Mesenchymal stem cell (in vitro differentiated cells and primary cell): Measurements from ENCODE around the gene PCDHGB3.

ENCODE experiments used
- DNase-seq: peaks from one replicate; pipeline ENCODE4 v3.0.0-alpha.2; 2013
- H2AFZ ChIP-seq: one replicate; pipeline ENCODE4 v1.6.1; 2013; ENCODE audit warnings: low read depth, mild to moderate bottlenecking, control low read depth, inconsistent platforms, low read length, moderate library complexity
- H2AK5ac ChIP-seq: 2 replicates; pipeline ENCODE4 v1.6.1; 2013; ENCODE audit warnings: low read length, moderate library complexity, mild to moderate bottlenecking, inconsistent platforms; ENCODE audit not compliant: severe bottlenecking
- H2BK120ac ChIP-seq: one replicate; pipeline ENCODE4 v1.6.1; 2013; ENCODE audit warnings: low read depth, mild to moderate bottlenecking, inconsistent platforms, low read length, moderate library complexity
- H2BK12ac ChIP-seq, 2 experiments: one replicate each; pipeline ENCODE4 v1.6.1; 2013; ENCODE audit warnings: inconsistent platforms in 2 of 2, low read length in 2 of 2, mild to moderate bottlenecking in 2 of 2, moderate library complexity in 2 of 2, control low read depth in 1 of 2
- H2BK15ac ChIP-seq: one replicate; pipeline ENCODE4 v1.6.1; 2013; ENCODE audit warnings: mild to moderate bottlenecking, low read depth, inconsistent platforms; ENCODE audit not compliant: poor library complexity, severe bottlenecking
- H2BK5ac ChIP-seq: 2 replicates; pipeline ENCODE4 v1.6.1; 2013; ENCODE audit warnings: low read depth, mild to moderate bottlenecking, low read length, control low read depth, inconsistent platforms; ENCODE audit not compliant: poor library complexity, severe bottlenecking
- H3K14ac ChIP-seq, 2 experiments: one replicate each; pipeline ENCODE4 v1.6.1; 2013; ENCODE audit warnings: inconsistent platforms in 2 of 2, low read length in 2 of 2, control low read depth in 1 of 2, mild to moderate bottlenecking in 1 of 2, moderate library complexity in 1 of 2
- H3K18ac ChIP-seq, 2 experiments: one replicate each; pipeline ENCODE4 v1.6.1; 2013; ENCODE audit warnings: inconsistent platforms in 2 of 2, low read length in 2 of 2, control low read depth in 1 of 2, low read depth in 1 of 2, mild to moderate bottlenecking in 1 of 2
- H3K23ac ChIP-seq, 2 experiments: one replicate each; pipeline ENCODE4 v1.6.1; 2013; ENCODE audit warnings: inconsistent platforms in 2 of 2, low read length in 2 of 2, mild to moderate bottlenecking in 2 of 2, moderate library complexity in 2 of 2, control low read depth in 1 of 2
- H3K27ac ChIP-seq: 2 replicates; pipeline ENCODE4 v1.5.1; 2013; ENCODE audit warnings: mild to moderate bottlenecking, moderate library complexity, low read length, control low read depth, inconsistent platforms; ENCODE audit not compliant: poor library complexity, severe bottlenecking
- H3K27me3 ChIP-seq, 2 experiments: 2 replicates each; pipeline versions ENCODE4 v1.6.1 to v1.7.0; 2013; ENCODE audit warnings: low read length in 2 of 2, mild to moderate bottlenecking in 2 of 2, moderate library complexity in 2 of 2, control low read depth in 1 of 2, inconsistent platforms in 1 of 2; ENCODE audit not compliant: control insufficient read depth in 1 of 2, insufficient read depth in 1 of 2
- H3K36me3 ChIP-seq, 2 experiments: 2 replicates each; pipeline versions ENCODE4 v1.6.1 to v1.7.0; 2013; ENCODE audit warnings: low read length in 2 of 2, control low read depth in 1 of 2, inconsistent platforms in 1 of 2, low read depth in 1 of 2, mild to moderate bottlenecking in 1 of 2; ENCODE audit not compliant: insufficient read depth in 2 of 2, control insufficient read depth in 1 of 2
- H3K4ac ChIP-seq, 2 experiments: one replicate each; pipeline ENCODE4 v1.6.1; 2013; ENCODE audit warnings: inconsistent platforms in 2 of 2, low read length in 2 of 2, mild to moderate bottlenecking in 2 of 2, moderate library complexity in 2 of 2, control low read depth in 1 of 2, low read depth in 1 of 2
- H3K4me1 ChIP-seq: 2 replicates; pipeline ENCODE4 v1.6.1; 2013; ENCODE audit warnings: low read depth, low read length, control low read depth; ENCODE audit not compliant: control insufficient read depth, insufficient read depth
- H3K4me2 ChIP-seq: 2 replicates; pipeline ENCODE4 v1.6.1; 2013; ENCODE audit warnings: low read length, mild to moderate bottlenecking, inconsistent platforms; ENCODE audit not compliant: poor library complexity, severe bottlenecking
- H3K4me3 ChIP-seq, 2 experiments: 2 replicates each; pipeline versions ENCODE4 v1.5.1 to v1.7.0; 2013; ENCODE audit warnings: low read length in 2 of 2, mild to moderate bottlenecking in 2 of 2, control low read depth in 1 of 2, low read depth in 1 of 2; ENCODE audit not compliant: insufficient read depth in 1 of 2
- H3K79me1 ChIP-seq: replicated peaks from 2 replicates; pipeline ENCODE4 v1.6.1; 2013; ENCODE audit warnings: mild to moderate bottlenecking, control low read depth, low read length, inconsistent platforms; ENCODE audit not compliant: poor library complexity, severe bottlenecking
- H3K9ac ChIP-seq: 2 replicates; pipeline ENCODE4 v1.7.0; 2013; ENCODE audit warnings: mild to moderate bottlenecking, low read length, moderate library complexity
- H3K9me3 ChIP-seq: 2 replicates; pipeline ENCODE4 v1.7.0; 2013; ENCODE audit warnings: mild to moderate bottlenecking, low read length; ENCODE audit not compliant: control insufficient read depth
- H4K8ac ChIP-seq: one replicate; pipeline ENCODE4 v1.6.1; 2013; ENCODE audit warnings: inconsistent platforms, mild to moderate bottlenecking, low read length, moderate library complexity
- H4K91ac ChIP-seq: one replicate; pipeline ENCODE4 v1.6.1; 2013; ENCODE audit warnings: mild to moderate bottlenecking, low read length, inconsistent platforms
- WGBS: methylation state at CpG from one replicate; pipeline ENCODE4 v1.1.7; 2013; ENCODE audit warnings: mixed read lengths; 5-methylcytosine and 5-hydroxymethylcytosine counted together

Gene PCDHGB3

DNA sequence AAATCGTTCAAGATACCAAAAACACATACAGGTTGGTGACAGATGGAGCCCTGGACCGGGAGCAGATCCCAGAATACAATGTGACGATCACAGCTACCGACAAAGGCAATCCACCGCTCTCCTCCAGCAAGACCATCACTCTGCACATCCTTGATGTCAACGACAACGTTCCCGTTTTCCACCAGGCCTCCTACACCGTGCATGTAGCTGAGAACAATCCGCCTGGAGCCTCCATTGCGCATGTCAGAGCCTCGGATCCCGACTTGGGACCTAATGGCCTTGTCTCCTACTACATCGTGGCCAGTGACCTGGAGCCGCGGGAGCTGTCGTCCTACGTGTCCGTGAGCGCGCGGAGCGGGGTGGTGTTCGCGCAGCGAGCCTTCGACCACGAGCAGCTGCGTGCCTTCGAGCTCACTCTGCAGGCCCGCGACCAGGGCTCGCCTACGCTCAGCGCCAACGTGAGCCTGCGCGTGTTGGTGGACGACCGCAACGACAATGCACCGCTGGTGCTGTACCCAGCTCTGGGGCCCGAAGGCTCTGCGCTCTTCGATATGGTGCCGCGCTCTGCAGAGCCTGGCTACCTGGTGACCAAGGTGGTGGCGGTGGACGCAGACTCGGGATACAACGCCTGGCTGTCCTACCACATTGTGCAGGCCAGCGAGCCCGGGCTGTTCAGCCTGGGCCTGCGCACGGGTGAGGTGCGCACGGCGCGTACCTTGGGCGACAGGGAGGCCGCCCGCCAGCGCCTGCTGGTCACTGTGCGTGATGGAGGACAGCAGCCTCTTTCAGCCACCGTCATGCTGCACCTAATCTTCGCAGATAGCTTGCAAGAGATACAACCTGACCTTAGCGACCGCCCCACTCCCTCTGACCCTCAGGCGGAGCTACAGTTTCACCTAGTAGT, 1.8 kb downstream of the PCDHGB3 start:
- no peak overlapping the region for H3K14ac ChIP-seq
- H3K9ac ChIP-seq: no peak overlapping the region
- no peak overlapping the region for H2BK5ac ChIP-seq
- peaks cover 48% of the 10 kb centered on the region for H3K9me3 ChIP-seq
- H2BK12ac ChIP-seq: no peak overlapping the region
- peaks cover 0 to 13% of the 10 kb centered on the region in 2 experiments for H3K27me3 ChIP-seq
- H3K4me1 ChIP-seq: no peaks in the 10 kb centered on the region
- H3K4me2 ChIP-seq: no peak overlapping the region
- H3K79me1 ChIP-seq: no peaks in the 10 kb centered on the region
- no peak for DNase-seq
- H3K4ac ChIP-seq: no peak overlapping the region
- H2AK5ac ChIP-seq: no peak overlapping the region
- no peak overlapping the region for H2BK120ac ChIP-seq
- H2AFZ ChIP-seq: no peak overlapping the region
- no peak overlapping the region for H3K23ac ChIP-seq
- no peak overlapping the region for H3K18ac ChIP-seq
- H4K8ac ChIP-seq: no peak overlapping the region
- H2BK15ac ChIP-seq: no peak overlapping the region
- 94% methylated on average over 69 of the region's 69 CpGs for WGBS
- H3K36me3 ChIP-seq: peaks cover 0 to 8% of the 10 kb centered on the region in 2 experiments
- peak overlapping the region; percentile 30 to 31 for H3K4me3 ChIP-seq
- H3K27ac ChIP-seq: no peak overlapping the region
- no peak overlapping the region for H4K91ac ChIP-seq

DNA sequence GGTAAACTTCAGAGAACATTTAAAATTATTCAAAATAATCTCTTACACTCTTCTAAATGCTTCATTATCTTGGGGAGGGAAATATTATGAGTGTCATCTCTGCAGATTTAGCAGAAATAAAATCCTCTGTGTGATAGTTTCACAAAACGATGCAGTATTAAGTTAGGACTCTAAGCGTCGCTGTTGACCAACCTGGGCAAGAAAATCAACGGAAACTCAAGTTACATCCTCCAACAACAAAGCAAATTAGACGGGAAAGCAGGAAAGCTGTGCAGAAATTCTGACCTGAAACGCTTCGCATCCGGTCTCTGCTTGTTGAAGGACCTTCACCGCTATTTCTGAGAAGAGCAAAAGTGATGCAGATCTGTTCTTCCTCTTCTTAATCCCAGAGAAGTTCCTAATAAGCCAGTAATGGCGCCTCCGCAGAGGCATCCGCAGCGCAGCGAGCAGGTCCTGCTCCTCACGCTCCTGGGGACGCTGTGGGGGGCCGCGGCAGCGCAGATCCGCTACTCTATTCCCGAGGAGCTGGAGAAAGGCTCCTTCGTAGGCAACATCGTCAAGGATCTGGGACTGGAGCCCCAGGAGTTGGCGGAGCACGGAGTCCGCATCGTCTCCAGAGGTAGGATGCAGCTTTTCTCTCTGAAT, 3.8 kb downstream of the PCDHGB3 start, which contains the start of gene PCDHGA6:
PCDHGA6 (plus strand) TSS at position 219 of the 645 bp plus-strand sequence; CDS start at position 412, 193 bp downstream.
- H4K91ac ChIP-seq: no peak within 1 kb of the TSS
- no peak within 1 kb of the TSS for H3K18ac ChIP-seq
- no peaks in the 10 kb centered on the region for H3K79me1 ChIP-seq
- DNase-seq: no peak
- no peak within 1 kb of the TSS for H2AK5ac ChIP-seq
- no peak within 1 kb of the TSS for H3K27ac ChIP-seq
- no peak within 1 kb of the TSS for H2AFZ ChIP-seq
- no peak within 1 kb of the TSS for H3K23ac ChIP-seq
- no peak within 1 kb of the TSS for H4K8ac ChIP-seq
- peaks cover 57% of the 10 kb centered on the region for H3K9me3 ChIP-seq
- H2BK120ac ChIP-seq: no peak within 1 kb of the TSS
- no peak within 1 kb of the TSS for H2BK12ac ChIP-seq
- no peak within 1 kb of the TSS for H3K14ac ChIP-seq
- no peak within 1 kb of the TSS for H2BK5ac ChIP-seq
- peaks cover 0 to 8% of the 10 kb centered on the region in 2 experiments for H3K36me3 ChIP-seq
- H3K4me1 ChIP-seq: no peaks in the 10 kb centered on the region
- no peak within 1 kb of the TSS for H3K4me2 ChIP-seq
- H3K9ac ChIP-seq: peak within 1 kb of the TSS; percentile 51
- peak within 1 kb of the TSS in 1 of 2 experiments; percentile 75 for H3K4me3 ChIP-seq
- no peak within 1 kb of the TSS for H3K4ac ChIP-seq
- 89% methylated on average over 27 of the region's 27 CpGs for WGBS
- no peak within 1 kb of the TSS for H2BK15ac ChIP-seq
- peaks cover 0 to 13% of the 10 kb centered on the region in 2 experiments for H3K27me3 ChIP-seq

DNA sequence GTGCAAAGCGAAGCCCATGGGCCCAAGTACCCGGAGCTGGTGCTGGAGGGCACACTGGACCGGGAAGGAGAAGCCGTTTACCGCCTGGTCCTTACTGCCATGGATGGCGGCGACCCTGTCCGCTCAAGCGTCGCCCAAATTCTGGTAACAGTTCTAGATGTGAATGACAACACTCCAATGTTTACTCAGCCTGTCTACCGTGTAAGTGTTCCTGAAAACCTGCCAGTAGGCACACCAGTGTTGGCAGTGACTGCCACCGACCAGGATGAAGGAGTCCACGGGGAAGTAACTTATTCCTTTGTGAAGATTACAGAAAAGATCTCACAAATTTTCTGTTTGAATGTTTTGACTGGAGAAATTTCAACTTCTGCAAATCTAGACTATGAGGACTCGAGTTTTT, 4.6 kb downstream of the PCDHGB3 start:
- Histone ChIP-seq H2BK120ac (no peak overlapping the region), H3K4me3 (peak overlapping the region in 1 of 2 experiments; percentile 75), H2AFZ (no peak overlapping the region), H2AK5ac (no peak overlapping the region), H3K27ac (no peak overlapping the region), H3K23ac (no peak overlapping the region), H3K4me2 (no peak overlapping the region), H4K91ac (no peak overlapping the region), H3K9ac (no peak overlapping the region), H3K4me1 (no peaks in the 10 kb centered on the region), H2BK15ac (no peak overlapping the region), H3K9me3 (peaks cover 60% of the 10 kb centered on the region), H4K8ac (no peak overlapping the region), H3K79me1 (no peaks in the 10 kb centered on the region), H2BK12ac (no peak overlapping the region), H3K36me3 (peaks cover 0 to 8% of the 10 kb centered on the region in 2 experiments), H3K14ac (no peak overlapping the region), H3K27me3 (peaks cover 0 to 13% of the 10 kb centered on the region in 2 experiments), H3K18ac (no peak overlapping the region), H3K4ac (no peak overlapping the region), H2BK5ac (no peak overlapping the region)
- DNase-seq: no peak
- 91% methylated on average over 14 of the region's 14 CpGs for WGBS
